Thyroid gland (tissue), 4 donors: ENCODE measurements around the gene PARD6B.

Source experiments
- CTCF ChIP-seq, 6 experiments: fragments of 200-600 bp in 3 of 6; fragments of 450-650 bp in 3 of 6; sonication (generic) in 3 of 6; IDR thresholded peaks; one replicate each; pipeline ENCODE4 v1.5.1; 2016 to 2019; ENCODE audit warnings: antibody characterized with exemption in 6 of 6, mild to moderate bottlenecking in 2 of 6, inconsistent platforms in 1 of 6, moderate library complexity in 1 of 6
- POLR2A ChIP-seq, 2 donors: fragments of 450-650 bp; IDR thresholded peaks; one replicate each; pipeline ENCODE4 v1.6.1; 2017; ENCODE audit warnings: antibody characterized with exemption in 2 of 2, mild to moderate bottlenecking in 2 of 2, moderate library complexity in 1 of 2

GRCh38 chr20:50694379-50695134 lies 36.8 kb upstream of the PARD6B start:
- TF ChIP-seq CTCF (IDR thresholded peaks at IDR 0.05) (no peak), POLR2A (IDR thresholded peaks at IDR 0.05) (no peak)
